H1 (cell line): ENCODE results near the gene FCHSD1. TPM values are rescaled to one million over a fixed set of nuclear protein-coding genes. Genes with fewer than 3 reads are reported as not detected.

Experiments used
- CTCF ChIA-PET: fragments of 300-600 bp; sonication (Branson Sonifier 250); formaldehyde crosslinking; loops from one replicate; lab custom pipeline; 2021; ENCODE audit not compliant: partially characterized antibody; lab: Charles Lee
- POLR2A ChIA-PET: fragments of 300-600 bp; sonication (Branson Sonifier 250); formaldehyde crosslinking; loops from one replicate; lab custom pipeline; 2021; ENCODE audit warnings: inconsistent platforms; ENCODE audit not compliant: partially characterized antibody; lab: Charles Lee
- DNase-seq, 2 experiments: peaks; one replicate each; pipeline versions ENCODE4 v3.0.0 to v3.0.0-alpha.2; 2010 to 2022; ENCODE audit warnings: low spot score in 2 of 2, low read depth in 1 of 2, mixed read lengths in 1 of 2
- FAIRE-seq: peaks from 2 replicates; lab custom pipeline; 2011; peaks lifted over from hg19 to GRCh38; lab: Jason Lieb, UNC
- H2AFZ ChIP-seq: 2 replicates; pipeline ENCODE4 v1.8.1; 2012; ENCODE audit warnings: low read length, inconsistent platforms
- H2AK5ac ChIP-seq: 2 replicates; pipeline ENCODE4 v1.6.1; 2013; ENCODE audit warnings: low read depth, low read length
- H2BK120ac ChIP-seq: replicated peaks from 2 replicates; pipeline ENCODE3; 2013; ENCODE audit warnings: low read depth, low read length, inconsistent platforms
- H2BK12ac ChIP-seq: 2 replicates; pipeline ENCODE4 v1.6.1; 2013; ENCODE audit warnings: low read depth, low read length
- H2BK15ac ChIP-seq: 2 replicates; pipeline ENCODE4 v1.6.1; 2013; ENCODE audit warnings: low read length
- H2BK20ac ChIP-seq: 2 replicates; pipeline ENCODE4 v1.6.1; 2013; ENCODE audit warnings: low read length
- H2BK5ac ChIP-seq: 2 replicates; pipeline ENCODE4 v1.6.1; 2013; ENCODE audit warnings: low read depth, low read length
- H3K14ac ChIP-seq: 2 replicates; pipeline ENCODE4 v1.6.1; 2013; ENCODE audit warnings: inconsistent platforms; ENCODE audit not compliant: insufficient read length
- H3K18ac ChIP-seq: 2 replicates; pipeline ENCODE4 v1.6.1; 2013; ENCODE audit warnings: low read length; ENCODE audit errors: extremely low read depth
- H3K23ac ChIP-seq: 2 replicates; pipeline ENCODE4 v1.6.1; 2013; ENCODE audit warnings: inconsistent platforms; ENCODE audit not compliant: insufficient read length
- H3K23me2 ChIP-seq: 2 replicates; pipeline ENCODE4 v1.6.1; 2013; ENCODE audit warnings: low read depth, low read length
- H3K27ac ChIP-seq: 2 replicates; pipeline ENCODE4 v1.6.1; 2011; ENCODE audit warnings: low read depth, low read length, inconsistent platforms
- H3K27me3 ChIP-seq, 4 experiments: replicated peaks in 1 of 4; 1 replicate in 1 of 4; 2 replicates in 3 of 4; pipeline versions ENCODE4 v1.6.1 to v1.8.1; 2011 to 2013; ENCODE audit warnings: low read length in 3 of 4, mild to moderate bottlenecking in 3 of 4, inconsistent platforms in 2 of 4, mixed read lengths in 2 of 4, moderate library complexity in 1 of 4; ENCODE audit not compliant: control insufficient read depth in 3 of 4, insufficient read depth in 3 of 4; ENCODE audit errors: extremely low read depth in 1 of 4
- H3K36me3 ChIP-seq, 4 experiments: 2 replicates each; pipeline versions ENCODE4 v1.6.1 to v1.8.1; 2011 to 2013; ENCODE audit warnings: mild to moderate bottlenecking in 4 of 4, low read length in 3 of 4, moderate library complexity in 2 of 4, control low read depth in 1 of 4, inconsistent platforms in 1 of 4; ENCODE audit not compliant: insufficient read depth in 4 of 4, control insufficient read depth in 2 of 4
- H3K4ac ChIP-seq: replicated peaks from 2 replicates; pipeline ENCODE3; 2013; ENCODE audit warnings: low read length, low read depth, mixed read lengths, inconsistent platforms; ENCODE audit not compliant: insufficient read length
- H3K4me1 ChIP-seq, 4 experiments: replicated peaks in 1 of 4; 1 replicate in 1 of 4; 2 replicates in 3 of 4; pipeline versions ENCODE4 v1.6.1 to v1.8.1; 2011 to 2013; ENCODE audit warnings: low read length in 3 of 4, inconsistent platforms in 2 of 4, mixed read lengths in 1 of 4; ENCODE audit not compliant: insufficient read depth in 4 of 4, control insufficient read depth in 3 of 4
- H3K4me2 ChIP-seq, 2 experiments: 2 replicates each; pipeline versions ENCODE4 v1.6.1 to v1.8.1; 2011 to 2013; ENCODE audit warnings: low read depth in 2 of 2, low read length in 2 of 2, control low read depth in 1 of 2, inconsistent platforms in 1 of 2, mild to moderate bottlenecking in 1 of 2; ENCODE audit not compliant: insufficient read depth in 1 of 2
- H3K4me3 ChIP-seq, 4 experiments: fragments of 200-600, 300-600 bp in 1 of 4; sonication (generic), shearing (Covaris generic), sonication (Bioruptor Twin) in 1 of 4; 2 replicates each; pipeline versions ENCODE4 v1.5.1 to v1.8.1; 2011 to 2016; ENCODE audit warnings: low read length in 4 of 4, low read depth in 3 of 4, control low read depth in 2 of 4, inconsistent platforms in 2 of 4, mild to moderate bottlenecking in 2 of 4, mixed read lengths in 1 of 4, moderate library complexity in 1 of 4; ENCODE audit not compliant: insufficient read depth in 2 of 4; ENCODE audit errors: extremely low read depth in 1 of 4
- H3K56ac ChIP-seq: replicated peaks from 2 replicates; pipeline ENCODE3; 2013; ENCODE audit warnings: low read depth, mild to moderate bottlenecking, mixed read lengths, low read length, inconsistent platforms; ENCODE audit not compliant: insufficient read length
- H3K79me1 ChIP-seq: 2 replicates; pipeline ENCODE4 v1.6.1; 2013; ENCODE audit warnings: low read depth, low read length, control low read depth
- H3K79me2 ChIP-seq, 2 experiments: 2 replicates each; pipeline versions ENCODE4 v1.6.1 to v1.8.1; 2012 to 2013; ENCODE audit warnings: low read length in 2 of 2, mild to moderate bottlenecking in 2 of 2, inconsistent platforms in 1 of 2; ENCODE audit not compliant: insufficient read depth in 2 of 2, control insufficient read depth in 1 of 2
- H3K9ac ChIP-seq, 4 experiments: replicated peaks in 1 of 4; 1 replicate in 1 of 4; 2 replicates in 3 of 4; pipeline versions ENCODE4 v1.6.1 to v1.8.1; 2011 to 2013; ENCODE audit warnings: low read depth in 3 of 4, low read length in 3 of 4, control low read depth in 2 of 4, mild to moderate bottlenecking in 2 of 4, moderate library complexity in 2 of 4, inconsistent platforms in 1 of 4; ENCODE audit errors: extremely low read depth in 1 of 4
- H3K9me3 ChIP-seq, 2 experiments: 2 replicates each; pipeline versions ENCODE4 v1.6.1 to v1.8.1; 2012 to 2013; ENCODE audit warnings: mild to moderate bottlenecking in 2 of 2, moderate library complexity in 2 of 2, control low read depth in 1 of 2, inconsistent platforms in 1 of 2, low read depth in 1 of 2, low read length in 1 of 2, mixed read lengths in 1 of 2; ENCODE audit not compliant: insufficient read depth in 2 of 2
- H4K20me1 ChIP-seq, 2 experiments: replicated peaks in 1 of 2; 2 replicates each; pipeline versions ENCODE3 to v1.8.1; 2011 to 2013; ENCODE audit warnings: inconsistent platforms in 2 of 2, low read length in 2 of 2, mild to moderate bottlenecking in 1 of 2; ENCODE audit not compliant: insufficient read depth in 2 of 2, control insufficient read depth in 1 of 2
- H4K5ac ChIP-seq: 2 replicates; pipeline ENCODE4 v1.6.1; 2013; ENCODE audit warnings: low read length, low read depth, mixed read lengths, inconsistent platforms; ENCODE audit not compliant: insufficient read length
- H4K8ac ChIP-seq: 2 replicates; pipeline ENCODE4 v1.8.0; 2013; ENCODE audit warnings: mild to moderate bottlenecking, moderate library complexity, low read length, inconsistent platforms; ENCODE audit not compliant: insufficient read depth; ENCODE audit errors: extremely low read depth
- H4K91ac ChIP-seq: replicated peaks from 2 replicates; pipeline ENCODE3; 2013; ENCODE audit warnings: low read length, mixed read lengths, inconsistent platforms; ENCODE audit not compliant: insufficient read length
- BCL11A ChIP-seq, 2 experiments: IDR thresholded peaks; one replicate each; pipeline ENCODE4 v1.6.1; 2011; ENCODE audit warnings: low read depth in 2 of 2, low read length in 2 of 2, mild to moderate bottlenecking in 2 of 2
- CTBP2 ChIP-seq: IDR thresholded peaks from 2 replicates; pipeline ENCODE4 v1.7.0; 2011; ENCODE audit warnings: borderline replicate concordance, mild to moderate bottlenecking, moderate library complexity, mixed read lengths, low read length; ENCODE audit not compliant: insufficient read depth, insufficient read length
- SIRT6 ChIP-seq: IDR thresholded peaks from one replicate; pipeline ENCODE4 v1.7.1; 2012; ENCODE audit warnings: low read length, inconsistent platforms
- SP2 ChIP-seq: IDR thresholded peaks from 2 replicates; pipeline ENCODE4 v1.6.1; 2012; ENCODE audit warnings: mild to moderate bottlenecking, low read length, inconsistent platforms
- polyA plus RNA-seq, 7 experiments: library from polyadenylated mRNA; depleted of rRNA in 3 of 7; stranded (reverse) in 5 of 7; unstranded in 2 of 7; fragments of >200 nt in 5 of 7; fragments of 200-250 nt in 2 of 7; gene quantifications; 1 replicate in 5 of 7; 2 replicates in 1 of 7; 4 replicates in 1 of 7; pipeline versions ENCODE4 v1.2.1 to v1.2.3, GENCODE V29; 2011 to 2013; ENCODE audit warnings: missing spikeins in 2 of 7, mixed read lengths in 2 of 7
- total RNA-seq: library from RNA; stranded (reverse); fragmentation: NEBNext Ultra II Directional; extraction: Animal tissue kit (Norgen Biotek cat#: 25700); gene quantifications from 2 replicates; pipeline ENCODE4 v1.2.1, GENCODE V29; 2021

Gene FCHSD1
- total and polyA plus RNA-seq, 2 of the 8 experiments (the other 6 are each of a cell fraction or from before 2014, with no cell fraction given): 22.0 to 30.1 TPM

DNA sequence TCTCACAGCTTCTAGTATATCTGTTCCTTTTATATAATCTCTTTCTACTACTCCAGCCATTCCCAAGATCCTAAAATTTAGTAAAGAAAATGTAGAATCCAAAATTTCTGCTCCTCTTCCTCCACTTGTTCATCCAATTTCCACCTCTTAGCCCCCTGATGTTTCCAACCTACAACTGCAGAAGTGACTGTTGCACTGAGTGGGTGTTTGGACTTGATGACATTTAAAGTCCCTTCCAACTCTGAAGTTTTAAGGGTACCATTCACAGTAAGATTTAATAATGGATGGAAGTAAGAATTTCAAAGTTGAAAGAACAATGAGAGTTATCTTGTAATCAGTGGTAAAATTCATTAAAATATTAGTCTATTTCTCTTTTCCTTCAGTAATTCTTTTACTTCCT, 37.9 kb downstream of the FCHSD1 start:
- Histone ChIP-seq H3K36me3 (no peaks in the 10 kb centered on the region), H4K20me1 (peaks cover 0 to 4% of the 10 kb centered on the region in 2 experiments), H3K9ac (no peak overlapping the region), H3K4ac (no peak overlapping the region), H3K23ac (no peak overlapping the region), H3K4me3 (no peak overlapping the region), H3K4me2 (no peak overlapping the region), H3K23me2 (peaks cover 3% of the 10 kb centered on the region; the same call in 1 of the 2 replicates), H3K4me1 (peaks cover 0 to 4% (median 2%) of the 10 kb centered on the region in 4 experiments; a peak in 3 of 7 replicates), H3K18ac (no peak overlapping the region), H2BK20ac (no peak overlapping the region), H4K8ac (no peak overlapping the region), H3K56ac (no peak overlapping the region), H3K79me1 (no peaks in the 10 kb centered on the region; the same call in 1 of the 2 replicates), H3K27me3 (no peaks in the 10 kb centered on the region), H2AK5ac (no peak overlapping the region), H3K14ac (no peak overlapping the region), H2BK5ac (no peak overlapping the region), H4K91ac (no peak overlapping the region), H3K9me3 (no peaks in the 10 kb centered on the region), H3K27ac (no peak overlapping the region), H2AFZ (no peak overlapping the region), H2BK15ac (no peak overlapping the region), H2BK120ac (no peak overlapping the region), H2BK12ac (no peak overlapping the region), H4K5ac (no peak overlapping the region), H3K79me2 (peaks cover 8 to 89% of the 10 kb centered on the region in 2 experiments)
- no peak for DNase-seq
- ChIA-PET POLR2A (interaction anchor here (1.5 to 8.2 kb wide), 2 partner anchors 8 to 24 kb away, joined by 4 to 55 read pairs; partner anchors contain the start of genes HDAC3 and RELL2), CTCF (interaction anchor here (0.5 to 8.8 kb wide), 4 partner anchors 21 to 174 kb away, joined by 4 to 74 read pairs (median 6); no protein-coding TSS in a partner anchor)
- TF ChIP-seq SIRT6 (no peak), SP2 (no peak), CTBP2 (no peak), BCL11A (IDR thresholded peaks at IDR 0.05; ENCODE audit: low read depth in 2 of 2, low read length in 2 of 2) (no peak)
- no peak for FAIRE-seq
